GM12878 (cell line): ENCODE results near the gene ST8SIA1. TPM values are rescaled to one million over a fixed set of nuclear protein-coding genes. Genes with fewer than 3 reads are reported as not detected.

Experiments used
- ATAC-seq: fragments of 200-7000 bp; cut with Tn5 transposase; 3 replicates; pipeline ENCODE4 v1.9.1; 2020; ENCODE audit warnings: mild to moderate bottlenecking, moderate library complexity
- BruUV-seq: library from RNA; stranded (reverse); fragments of 400-500 nt; replicated peaks from 2 replicates; lab custom pipeline; 2021; lab: Mats Ljungman, UMichigan
- CTCF ChIA-PET: fragments of 300-600 bp; sonication (Branson Sonifier 250); formaldehyde crosslinking; extraction: SDS; loops from one replicate; lab custom pipeline; 2021; ENCODE audit warnings: inconsistent platforms; lab: Yijun Ruan, JAX
- POLR2A ChIA-PET: fragments of 350-600 bp; formaldehyde crosslinking; extraction: SDS; loops from one replicate; lab custom pipeline; 2021; ENCODE audit warnings: inconsistent platforms; lab: Charles Lee
- RAD21 ChIA-PET: fragments of 300-600 bp; sonication (Branson Sonifier 250); formaldehyde crosslinking; loops from one replicate; lab custom pipeline; 2023; ENCODE audit warnings: antibody characterized with exemption; ENCODE audit not compliant: unreplicated experiment; lab: Charles Lee
- SMC1A ChIA-PET: fragments of 300-600 bp; sonication (Branson Sonifier 250); formaldehyde crosslinking; loops from one replicate; lab custom pipeline; 2023; ENCODE audit not compliant: unreplicated experiment, uncharacterized antibody; lab: Charles Lee
- DNase-seq: peaks from one replicate; pipeline ENCODE4 v3.0.0-alpha.2; 2011; ENCODE audit warnings: low read depth, low spot score
- FAIRE-seq: peaks from 3 replicates; lab custom pipeline; 2011; peaks lifted over from hg19 to GRCh38; lab: Jason Lieb, UNC
- H2AFZ ChIP-seq: 2 replicates; pipeline ENCODE4 v1.6.0; 2011; ENCODE audit warnings: low read depth, low read length, control low read depth; ENCODE audit not compliant: control insufficient read depth
- H3K27ac ChIP-seq: 2 replicates; pipeline ENCODE4 v1.5.1; 2011; ENCODE audit warnings: control low read depth; ENCODE audit not compliant: control insufficient read depth, insufficient read depth
- H3K27me3 ChIP-seq, 2 experiments: replicated peaks in 1 of 2; 2 replicates each; pipeline versions ENCODE4 v1.6.0 to v1.6.1; 2011; ENCODE audit warnings: low read length in 1 of 2; ENCODE audit not compliant: control insufficient read depth in 2 of 2, insufficient read depth in 2 of 2
- H3K36me3 ChIP-seq, 2 experiments: 2 replicates each; pipeline ENCODE4 v1.5.1; 2011; ENCODE audit warnings: low read length in 1 of 2; ENCODE audit not compliant: control insufficient read depth in 2 of 2, insufficient read depth in 2 of 2
- H3K4me1 ChIP-seq: 2 replicates; pipeline ENCODE4 v1.6.1; 2011; ENCODE audit warnings: mild to moderate bottlenecking, low read length, moderate library complexity, mixed read lengths; ENCODE audit not compliant: control insufficient read depth, insufficient read depth
- H3K4me2 ChIP-seq: 2 replicates; pipeline ENCODE4 v1.6.0; 2011; ENCODE audit warnings: control low read depth; ENCODE audit not compliant: control insufficient read depth, insufficient read depth
- H3K4me3 ChIP-seq: fragments of 200-600 bp; sonication (generic); 2 replicates; pipeline ENCODE4 v1.5.1; 2016
- H3K79me2 ChIP-seq: 2 replicates; pipeline ENCODE4 v1.6.0; 2011; ENCODE audit warnings: low read length; ENCODE audit not compliant: control insufficient read depth, insufficient read depth
- H3K9ac ChIP-seq: 2 replicates; pipeline ENCODE4 v1.8.0; 2011; ENCODE audit warnings: low read length, control low read depth, mixed read lengths; ENCODE audit not compliant: control insufficient read depth, insufficient read depth
- H3K9me3 ChIP-seq: replicated peaks from 3 replicates; pipeline ENCODE4 v1.5.1; 2011; ENCODE audit warnings: mild to moderate bottlenecking, low read length; ENCODE audit not compliant: control insufficient read depth, insufficient read depth
- H4K20me1 ChIP-seq: 2 replicates; pipeline ENCODE4 v1.6.0; 2011; ENCODE audit not compliant: control insufficient read depth, insufficient read depth
- SMARCA5 ChIP-seq: fragments of 450-650 bp; IDR thresholded peaks from 2 replicates; pipeline ENCODE4 v1.6.1; 2017; ENCODE audit warnings: mild to moderate bottlenecking
- in situ Hi-C: fragments of 300-500 bp; cut with MboI; formaldehyde crosslinking; loops from 9 replicates; pipeline ENCODE4 v1.14.3; 2018; ENCODE audit warnings: mixed read lengths
- intact Hi-C: fragments of 100-400 bp; cut with micrococcal nuclease; formaldehyde crosslinking; loops from one replicate; pipeline ENCODE4 v1.14.2; 2022; ENCODE audit not compliant: unreplicated experiment
- polyA plus RNA-seq, 11 experiments: library from polyadenylated mRNA; depleted of rRNA in 4 of 11; unstranded in 6 of 11; stranded (reverse) in 5 of 11; fragments of >200 nt; fragmentation: Nextera tagmentation in 4 of 11; fragmentation: Illumina TruSeq in 1 of 11; extraction: Ambion mirVana in 4 of 11; extraction: Trizol in 1 of 11; gene quantifications; 1 replicate in 1 of 11; 2 replicates in 10 of 11; pipeline versions ENCODE4 v1.2.1 to v1.2.3, GENCODE V29; 2011 to 2016; ENCODE audit warnings: inconsistent platforms in 2 of 11, missing spikeins in 2 of 11, low read depth in 1 of 11
- total RNA-seq, 4 experiments: library from RNA; depleted of rRNA in 3 of 4; stranded (reverse); fragments of >200 nt in 3 of 4; fragmentation: Illumina TruSeq in 1 of 4; extraction: Trizol in 1 of 4; gene quantifications; 2 replicates each; pipeline versions ENCODE4 v1.2.1 to v1.2.3, GENCODE V29; 2013 to 2021
- TF ChIP-seq, protein P1 (sequence below): fragments of 450-650 bp; conservative IDR thresholded peaks from 2 replicates; pipeline ENCODE4 v1.6.1; 2017; ENCODE audit warnings: mild to moderate bottlenecking, moderate library complexity
- TF ChIP-seq, protein P2 (sequence below): fragments of 450-650 bp; IDR thresholded peaks from 2 replicates; pipeline ENCODE4 v1.6.1; 2018; ENCODE audit warnings: mild to moderate bottlenecking, low read depth, moderate library complexity; ENCODE audit not compliant: partially characterized antibody

The ST8SIA1 gene
- total and polyA plus RNA-seq, 10 of the 15 experiments (the other 5 are each of a cell fraction or from before 2014, with no cell fraction given) = 0.23 to 0.35 (median 0.23) TPM; not detected in 7

DNA sequence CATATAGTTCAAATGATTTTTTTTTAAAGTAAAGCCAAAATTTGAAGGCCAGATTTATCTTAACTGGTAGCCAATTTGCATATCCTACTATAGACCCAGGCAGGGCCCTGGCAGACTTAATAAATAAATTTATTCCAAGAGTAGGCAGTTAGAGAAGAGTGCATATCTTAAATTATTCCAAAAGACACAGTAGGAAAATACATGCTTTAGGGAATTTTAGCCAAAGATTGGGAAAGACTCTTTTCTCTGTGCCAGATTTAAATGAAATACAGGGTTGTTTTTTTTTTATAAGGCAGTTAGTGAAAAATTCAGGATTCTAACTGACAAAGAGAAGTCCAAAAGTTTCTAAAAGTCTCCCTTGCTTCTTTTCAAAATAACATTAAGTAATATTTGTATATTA lies 65.5 kb downstream of the ST8SIA1 start:
- in situ Hi-C loops (no loop called here), intact Hi-C loops (loop anchor here (10.0 kb wide), 1 partner anchor 176 kb away; no protein-coding TSS in a partner anchor)
- no peak for ATAC-seq
- no peaks in the 10 kb centered on the region for H3K79me2 ChIP-seq
- H3K4me1 ChIP-seq = no peaks in the 10 kb centered on the region
- no peak overlapping the region for H2AFZ ChIP-seq
- DNase-seq = no peak
- no peak for TF ChIP-seq SMARCA5
- TF ChIP-seq, protein P1, sequence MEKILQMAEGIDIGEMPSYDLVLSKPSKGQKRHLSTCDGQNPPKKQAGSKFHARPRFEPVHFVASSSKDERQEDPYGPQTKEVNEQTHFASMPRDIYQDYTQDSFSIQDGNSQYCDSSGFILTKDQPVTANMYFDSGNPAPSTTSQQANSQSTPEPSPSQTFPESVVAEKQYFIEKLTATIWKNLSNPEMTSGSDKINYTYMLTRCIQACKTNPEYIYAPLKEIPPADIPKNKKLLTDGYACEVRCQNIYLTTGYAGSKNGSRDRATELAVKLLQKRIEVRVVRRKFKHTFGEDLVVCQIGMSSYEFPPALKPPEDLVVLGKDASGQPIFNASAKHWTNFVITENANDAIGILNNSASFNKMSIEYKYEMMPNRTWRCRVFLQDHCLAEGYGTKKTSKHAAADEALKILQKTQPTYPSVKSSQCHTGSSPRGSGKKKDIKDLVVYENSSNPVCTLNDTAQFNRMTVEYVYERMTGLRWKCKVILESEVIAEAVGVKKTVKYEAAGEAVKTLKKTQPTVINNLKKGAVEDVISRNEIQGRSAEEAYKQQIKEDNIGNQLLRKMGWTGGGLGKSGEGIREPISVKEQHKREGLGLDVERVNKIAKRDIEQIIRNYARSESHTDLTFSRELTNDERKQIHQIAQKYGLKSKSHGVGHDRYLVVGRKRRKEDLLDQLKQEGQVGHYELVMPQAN = no peak
- TF ChIP-seq, protein P2, sequence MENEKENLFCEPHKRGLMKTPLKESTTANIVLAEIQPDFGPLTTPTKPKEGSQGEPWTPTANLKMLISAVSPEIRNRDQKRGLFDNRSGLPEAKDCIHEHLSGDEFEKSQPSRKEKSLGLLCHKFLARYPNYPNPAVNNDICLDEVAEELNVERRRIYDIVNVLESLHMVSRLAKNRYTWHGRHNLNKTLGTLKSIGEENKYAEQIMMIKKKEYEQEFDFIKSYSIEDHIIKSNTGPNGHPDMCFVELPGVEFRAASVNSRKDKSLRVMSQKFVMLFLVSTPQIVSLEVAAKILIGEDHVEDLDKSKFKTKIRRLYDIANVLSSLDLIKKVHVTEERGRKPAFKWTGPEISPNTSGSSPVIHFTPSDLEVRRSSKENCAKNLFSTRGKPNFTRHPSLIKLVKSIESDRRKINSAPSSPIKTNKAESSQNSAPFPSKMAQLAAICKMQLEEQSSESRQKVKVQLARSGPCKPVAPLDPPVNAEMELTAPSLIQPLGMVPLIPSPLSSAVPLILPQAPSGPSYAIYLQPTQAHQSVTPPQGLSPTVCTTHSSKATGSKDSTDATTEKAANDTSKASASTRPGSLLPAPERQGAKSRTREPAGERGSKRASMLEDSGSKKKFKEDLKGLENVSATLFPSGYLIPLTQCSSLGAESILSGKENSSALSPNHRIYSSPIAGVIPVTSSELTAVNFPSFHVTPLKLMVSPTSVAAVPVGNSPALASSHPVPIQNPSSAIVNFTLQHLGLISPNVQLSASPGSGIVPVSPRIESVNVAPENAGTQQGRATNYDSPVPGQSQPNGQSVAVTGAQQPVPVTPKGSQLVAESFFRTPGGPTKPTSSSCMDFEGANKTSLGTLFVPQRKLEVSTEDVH = no peak
- ChIA-PET CTCF (no interaction called here), RAD21 (no interaction called here), POLR2A (no interaction called here), SMC1A (no interaction called here)
- no peaks in the 10 kb centered on the region for H3K9me3 ChIP-seq
- no peaks in the 10 kb centered on the region for H4K20me1 ChIP-seq
- no peak overlapping the region for H3K4me3 ChIP-seq
- BruUV-seq = no TSS peak
- H3K27me3 ChIP-seq = no peaks in the 10 kb centered on the region
- no peak for FAIRE-seq
- no peak overlapping the region for H3K9ac ChIP-seq
- H3K27ac ChIP-seq = no peak overlapping the region
- H3K4me2 ChIP-seq = no peak overlapping the region
- no peaks in the 10 kb centered on the region for H3K36me3 ChIP-seq
